ENCODE data around the gene PNPLA2.

Gene PNPLA2

GRCh38 chr11:862696-863022 is 43.9 kb downstream of the PNPLA2 start:
- DNase-seq, result no peak

GRCh38 chr11:863023-863909 is 44.6 kb downstream of the PNPLA2 start:
- no peak for DNase-seq

DNA sequence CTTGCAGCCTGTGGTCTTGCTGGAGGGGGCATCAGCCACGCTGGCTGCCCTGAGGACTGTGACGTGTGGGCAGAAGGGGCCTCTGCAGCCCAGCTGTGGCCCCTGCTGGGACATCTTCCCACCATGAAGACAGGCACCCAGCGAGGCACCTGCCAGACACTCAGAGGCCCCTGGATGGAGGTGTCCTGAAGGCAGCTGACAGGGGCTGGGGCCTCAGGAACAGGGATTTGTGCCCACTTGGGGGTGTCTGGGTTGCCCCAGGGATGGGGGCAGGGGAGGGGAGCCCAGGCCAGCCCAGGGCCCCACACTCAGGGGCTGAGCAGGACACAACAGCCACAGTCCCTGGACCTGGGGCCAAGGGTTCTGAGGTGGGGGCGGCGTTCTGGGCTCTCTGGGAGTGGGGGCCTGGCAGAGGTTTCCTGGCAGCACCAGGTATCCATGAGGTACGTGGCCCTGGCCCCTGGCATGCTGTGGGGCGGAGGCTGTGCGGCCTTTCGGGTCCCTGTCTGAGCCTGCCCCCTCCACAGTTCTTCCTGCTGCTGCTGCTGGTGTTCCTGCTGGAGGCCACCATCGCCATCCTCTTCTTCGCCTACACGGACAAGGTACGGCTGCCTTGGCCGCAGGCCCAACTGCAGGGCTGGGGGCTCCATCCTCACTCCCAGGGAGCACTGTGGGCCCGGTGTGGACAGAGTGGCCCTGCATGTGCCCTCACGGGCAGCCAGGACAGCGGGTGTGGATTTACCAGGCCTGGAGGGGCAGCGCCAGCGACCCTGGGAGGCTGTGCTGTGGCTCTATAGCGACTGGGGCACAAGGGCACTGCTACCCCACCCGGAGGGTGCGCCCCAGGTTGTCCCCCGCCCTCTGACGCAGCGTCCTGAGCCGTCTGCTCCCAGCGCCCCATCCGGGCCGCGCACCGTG is 45.5 kb downstream of the PNPLA2 start:
- DNase-seq, result no peak

DNA sequence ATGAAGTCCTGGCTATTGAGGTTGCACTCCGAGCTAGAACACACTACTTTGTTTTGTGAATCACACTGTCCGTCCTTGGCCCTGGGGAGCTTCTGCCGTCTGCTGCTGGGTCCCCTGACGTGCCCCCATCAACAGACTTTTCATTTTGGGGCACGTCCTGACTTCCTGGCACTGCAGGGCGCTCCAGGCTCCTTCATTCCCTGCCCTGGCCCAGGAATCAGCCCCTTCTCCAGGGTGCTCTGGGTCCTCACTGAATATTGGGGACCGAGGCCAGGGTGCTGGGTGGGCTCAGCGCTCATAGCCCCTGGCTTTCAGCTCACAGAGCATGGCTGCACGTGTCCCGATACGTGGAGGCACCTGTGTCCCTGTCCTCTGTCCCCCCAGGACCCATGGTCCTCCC is 46.2 kb downstream of the PNPLA2 start:
- no peak for DNase-seq

DNA sequence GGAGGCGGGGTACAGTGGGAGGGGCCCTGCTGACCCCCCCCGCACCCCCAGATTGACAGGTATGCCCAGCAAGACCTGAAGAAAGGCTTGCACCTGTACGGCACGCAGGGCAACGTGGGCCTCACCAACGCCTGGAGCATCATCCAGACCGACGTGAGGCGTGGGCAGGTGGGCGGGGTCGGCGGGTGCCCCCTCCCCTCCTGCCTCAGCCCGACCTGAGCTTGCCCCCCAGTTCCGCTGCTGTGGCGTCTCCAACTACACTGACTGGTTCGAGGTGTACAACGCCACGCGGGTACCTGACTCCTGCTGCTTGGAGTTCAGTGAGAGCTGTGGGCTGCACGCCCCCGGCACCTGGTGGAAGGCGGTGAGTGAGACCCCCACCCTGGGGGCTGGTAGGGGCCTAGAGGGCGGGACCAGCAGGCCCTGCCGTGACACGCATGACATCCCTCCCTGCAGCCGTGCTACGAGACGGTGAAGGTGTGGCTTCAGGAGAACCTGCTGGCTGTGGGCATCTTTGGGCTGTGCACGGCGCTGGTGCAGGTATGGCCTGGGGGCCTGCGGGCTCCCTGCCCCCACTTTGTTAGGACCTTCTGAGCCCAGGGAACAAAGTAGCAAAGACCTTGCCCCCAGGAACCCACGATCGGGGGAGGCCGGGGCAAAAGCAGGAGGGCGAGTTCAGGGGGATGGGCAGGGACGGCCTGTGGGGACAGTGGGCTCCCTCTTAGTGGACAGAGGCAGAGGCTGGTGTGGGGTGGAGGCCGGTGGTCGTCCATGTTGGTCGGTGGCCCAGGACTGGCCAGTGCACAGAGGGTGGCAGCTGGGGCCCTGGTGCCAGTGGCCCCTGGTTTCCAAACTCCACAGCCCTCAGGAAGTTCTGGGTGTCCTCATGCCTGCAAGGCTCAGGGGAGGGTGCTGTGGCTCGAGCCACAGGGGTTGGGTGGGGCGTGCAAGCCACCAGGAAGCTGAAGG is 47.0 kb downstream of the PNPLA2 start:
- DNase-seq, result no peak

DNA sequence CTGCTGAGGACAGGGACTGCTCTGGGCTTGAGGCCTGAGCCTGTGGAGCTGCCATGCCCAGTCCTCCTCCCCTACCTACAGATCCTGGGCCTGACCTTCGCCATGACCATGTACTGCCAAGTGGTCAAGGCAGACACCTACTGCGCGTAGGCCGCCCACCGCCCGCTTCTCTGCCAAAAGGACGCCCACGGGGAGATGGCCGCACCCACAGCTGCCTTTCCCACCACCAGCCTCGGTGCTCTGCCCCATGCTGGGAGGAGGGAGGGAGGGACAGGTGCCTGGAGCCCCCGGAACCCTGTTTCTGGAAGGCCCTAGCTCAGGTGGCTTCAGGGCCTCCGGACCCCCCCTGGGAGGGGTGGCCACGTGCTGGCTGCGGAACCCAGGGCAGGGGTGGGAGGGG is 47.8 kb downstream of the PNPLA2 start:
- DNase-seq, result no peak

- DNase-seq, result no peak
Measured at GRCh38 chr11:867856-868358, 49.2 kb downstream of the PNPLA2 start.

GRCh38 chr11:868394-868793 is 49.7 kb downstream of the PNPLA2 start:
- DNase-seq, result no peak

DNA sequence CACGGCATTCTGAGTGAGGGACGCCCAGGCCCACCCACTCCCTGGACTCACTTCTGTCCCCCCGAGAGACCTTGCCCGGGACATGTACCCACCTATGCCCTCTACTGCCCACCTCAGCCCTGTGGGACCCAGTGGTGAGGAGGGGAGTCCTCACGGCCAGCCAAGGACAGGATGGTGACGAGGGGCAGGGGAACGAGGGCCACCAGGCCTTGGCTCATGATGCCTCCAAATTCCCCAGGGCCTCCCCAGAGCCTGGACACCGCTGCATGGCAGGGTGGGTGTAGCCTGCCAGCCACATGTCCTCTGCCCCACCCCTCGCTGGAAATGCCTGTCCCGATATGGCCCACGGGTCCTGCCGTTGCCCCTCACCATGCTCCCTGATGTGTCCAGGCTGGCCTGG is 50.1 kb downstream of the PNPLA2 start:
- no peak for DNase-seq

- DNase-seq, result no peak
Measured at GRCh38 chr11:869399-870126, 50.8 kb downstream of the PNPLA2 start.

DNA sequence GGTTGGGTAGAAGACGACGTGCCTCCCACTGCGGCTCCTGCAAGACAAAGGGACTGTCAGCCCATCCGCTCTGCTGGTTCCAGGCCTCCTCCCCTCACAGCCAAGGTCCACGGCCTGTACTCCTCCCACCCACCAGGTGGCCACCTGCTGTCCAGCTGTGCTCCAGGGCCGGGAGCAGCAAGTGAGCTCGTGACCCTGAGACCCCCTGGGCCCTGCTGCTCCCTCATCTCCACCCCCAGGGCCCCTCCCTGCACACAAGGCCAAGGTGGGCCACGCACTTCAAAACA is 51.4 kb downstream of the PNPLA2 start:
- no peak for DNase-seq

GRCh38 chr11:870418-870817 is 51.7 kb downstream of the PNPLA2 start:
- DNase-seq, result no peak

DNA sequence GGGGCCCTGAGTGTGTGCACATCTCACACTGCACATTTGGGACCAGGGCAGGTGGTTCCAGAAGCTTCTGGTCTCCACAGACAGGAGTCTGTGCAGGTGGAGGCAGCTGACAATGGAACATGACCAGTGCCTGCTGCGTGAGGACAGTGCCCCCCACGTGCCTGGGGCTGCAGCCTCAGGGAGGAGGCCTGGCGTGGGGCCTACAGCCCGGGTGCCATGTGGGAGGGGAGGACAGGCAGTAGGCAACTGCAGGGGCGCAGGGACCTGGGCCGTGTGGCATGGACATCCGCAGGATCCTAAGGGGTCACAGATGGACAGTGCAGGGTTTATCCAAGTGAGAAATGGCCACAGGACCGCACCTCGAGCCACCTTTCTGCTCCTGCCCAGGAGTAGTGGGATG is 52.8 kb downstream of the PNPLA2 start:
- no peak for DNase-seq

DNA sequence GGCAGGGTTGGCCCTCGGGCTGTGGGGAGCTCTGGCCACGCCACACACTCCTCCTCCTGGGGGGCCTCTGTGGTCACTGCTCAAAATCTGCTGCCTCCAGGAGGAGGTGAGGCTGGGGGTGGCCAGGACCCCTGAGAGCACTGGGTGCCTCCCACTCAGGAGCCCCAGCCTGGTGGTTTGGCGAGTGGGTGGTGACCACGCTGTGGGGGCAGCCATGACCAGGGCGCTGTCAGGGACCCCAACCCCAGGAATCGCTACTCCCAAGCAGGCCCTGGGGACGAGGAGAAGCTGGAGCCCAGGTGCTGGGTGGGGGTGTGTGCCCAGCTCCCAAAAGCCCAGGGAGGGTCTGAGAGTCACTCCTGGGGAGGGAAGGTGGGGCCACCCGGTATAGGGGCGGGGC is 54.1 kb downstream of the PNPLA2 start:
- no peak for DNase-seq

GRCh38 chr11:873706-874105 is 55.0 kb downstream of the PNPLA2 start:
- no peak for DNase-seq

All from stimulated activated CD8-positive, alpha-beta memory T cell treated with anti-CD3 and anti-CD28 coated beads, Interleukin-4, amount 100 ng/mL, for 48 hours (primary cell).